Activated naive CD8-positive, alpha-beta T cell treated with anti-CD3 and anti-CD28 coated beads for 36 hours (primary cell): ENCODE results near the gene WWOX. TPM values are rescaled to one million over a fixed set of nuclear protein-coding genes. Genes with fewer than 3 reads are reported as not detected.
"Not testable (repeated sequence)": the region's sequence is repeated elsewhere in the genome, so short reads cannot be mapped to it uniquely, and the experiment has no call there.

Source experiments
- DNase-seq: peaks from one replicate; pipeline ENCODE4 v3.0.0; 2021
- H3K27ac Mint-ChIP-seq: one replicate; pipeline ENCODE4 v1.8.0; 2022; ENCODE audit warnings: mild to moderate bottlenecking, moderate library complexity, mixed read lengths
- H3K27me3 Mint-ChIP-seq: one replicate; pipeline ENCODE4 v1.8.0; 2022; ENCODE audit warnings: mild to moderate bottlenecking, mixed read lengths
- H3K36me3 Mint-ChIP-seq: one replicate; pipeline ENCODE4 v1.8.0; 2021; ENCODE audit warnings: mild to moderate bottlenecking, mixed read lengths
- H3K4me1 Mint-ChIP-seq: one replicate; pipeline ENCODE4 v1.8.0; 2021; ENCODE audit warnings: mixed read lengths
- H3K4me3 Mint-ChIP-seq: one replicate; pipeline ENCODE4 v1.8.0; 2022; ENCODE audit warnings: mild to moderate bottlenecking, moderate library complexity, mixed read lengths
- H3K9me3 Mint-ChIP-seq: one replicate; pipeline ENCODE4 v1.8.0; 2022; ENCODE audit warnings: mixed read lengths
- total RNA-seq, 2 experiments: library from RNA; stranded (reverse); gene quantifications; one replicate each; pipeline ENCODE4 v1.2.3, GENCODE V29; 2021

Gene WWOX
- total RNA-seq, 2 experiments from 2014 or later: 20.0 to 23.9 TPM

GRCh38 chr16:78579020-78579419 is 479.6 kb downstream of the WWOX start:
- no peak overlapping the region for H3K4me3 Mint-ChIP-seq
- no peak for DNase-seq
- H3K9me3 Mint-ChIP-seq: peaks cover 1% of the 10 kb centered on the region
- H3K36me3 Mint-ChIP-seq: peaks cover 13% of the 10 kb centered on the region
- H3K27me3 Mint-ChIP-seq: no peaks in the 10 kb centered on the region
- peaks cover 13% of the 10 kb centered on the region for H3K4me1 Mint-ChIP-seq
- H3K27ac Mint-ChIP-seq: no peak overlapping the region

- no peak overlapping the region for H3K27ac Mint-ChIP-seq
- DNase-seq: no peak
- H3K4me1 Mint-ChIP-seq: peaks cover 3% of the 10 kb centered on the region
- H3K36me3 Mint-ChIP-seq: peaks cover 11% of the 10 kb centered on the region
- H3K4me3 Mint-ChIP-seq: no peak overlapping the region
- no peaks in the 10 kb centered on the region for H3K27me3 Mint-ChIP-seq
- peaks cover 1% of the 10 kb centered on the region for H3K9me3 Mint-ChIP-seq
Measured at GRCh38 chr16:78583441-78583840, 484.0 kb downstream of the WWOX start.

- Mint-ChIP-seq H3K27ac (no peak overlapping the region), H3K36me3 (peaks cover 7% of the 10 kb centered on the region), H3K4me1 (peaks cover under 1% of the 10 kb centered on the region), H3K27me3 (no peaks in the 10 kb centered on the region), H3K4me3 (no peak overlapping the region), H3K9me3 (no peaks in the 10 kb centered on the region)
- no peak for DNase-seq
Measured at GRCh38 chr16:78584213-78584860, 484.9 kb downstream of the WWOX start.

GRCh38 chr16:78584991-78585390 is 485.5 kb downstream of the WWOX start:
- no peak overlapping the region for H3K4me3 Mint-ChIP-seq
- no peaks in the 10 kb centered on the region for H3K27me3 Mint-ChIP-seq
- H3K36me3 Mint-ChIP-seq: peaks cover 6% of the 10 kb centered on the region
- no peaks in the 10 kb centered on the region for H3K9me3 Mint-ChIP-seq
- DNase-seq: no peak
- no peak overlapping the region for H3K27ac Mint-ChIP-seq
- no peaks in the 10 kb centered on the region for H3K4me1 Mint-ChIP-seq

GRCh38 chr16:78589331-78589730 is 489.9 kb downstream of the WWOX start:
- no peak overlapping the region for H3K4me3 Mint-ChIP-seq
- H3K27ac Mint-ChIP-seq: no peak overlapping the region
- no peaks in the 10 kb centered on the region for H3K27me3 Mint-ChIP-seq
- DNase-seq: no peak
- H3K9me3 Mint-ChIP-seq: no peaks in the 10 kb centered on the region
- H3K4me1 Mint-ChIP-seq: no peaks in the 10 kb centered on the region
- H3K36me3 Mint-ChIP-seq: no peaks in the 10 kb centered on the region

- Mint-ChIP-seq H3K27ac (no peak overlapping the region), H3K4me3 (no peak overlapping the region), H3K4me1 (no peaks in the 10 kb centered on the region), H3K36me3 (no peaks in the 10 kb centered on the region), H3K9me3 (no peaks in the 10 kb centered on the region), H3K27me3 (no peaks in the 10 kb centered on the region)
- DNase-seq: no peak
Measured at GRCh38 chr16:78591682-78592103, 492.2 kb downstream of the WWOX start.

- Mint-ChIP-seq H3K36me3 (no peaks in the 10 kb centered on the region), H3K27me3 (no peaks in the 10 kb centered on the region), H3K27ac (no peak overlapping the region), H3K4me1 (no peaks in the 10 kb centered on the region), H3K4me3 (no peak overlapping the region), H3K9me3 (no peaks in the 10 kb centered on the region)
- DNase-seq: no peak
Measured at GRCh38 chr16:78592111-78592510, 492.7 kb downstream of the WWOX start.

- Mint-ChIP-seq H3K4me3 (no peak overlapping the region), H3K27me3 (no peaks in the 10 kb centered on the region), H3K4me1 (no peaks in the 10 kb centered on the region), H3K36me3 (no peaks in the 10 kb centered on the region), H3K27ac (no peak overlapping the region), H3K9me3 (no peaks in the 10 kb centered on the region)
- no peak for DNase-seq
Measured at GRCh38 chr16:78593352-78593751, 493.9 kb downstream of the WWOX start.

GRCh38 chr16:78594191-78594590 is 494.7 kb downstream of the WWOX start:
- Mint-ChIP-seq H3K27me3 (no peaks in the 10 kb centered on the region), H3K9me3 (no peaks in the 10 kb centered on the region), H3K4me1 (no peaks in the 10 kb centered on the region), H3K4me3 (no peak overlapping the region), H3K27ac (no peak overlapping the region), H3K36me3 (no peaks in the 10 kb centered on the region)
- no peak for DNase-seq

GRCh38 chr16:78596348-78596995 is 497.0 kb downstream of the WWOX start:
- Mint-ChIP-seq H3K27me3 (no peaks in the 10 kb centered on the region), H3K4me1 (no peaks in the 10 kb centered on the region), H3K36me3 (no peaks in the 10 kb centered on the region), H3K9me3 (no peaks in the 10 kb centered on the region), H3K27ac (no peak overlapping the region), H3K4me3 (no peak overlapping the region)
- no peak for DNase-seq

GRCh38 chr16:78596996-78597422 is 497.6 kb downstream of the WWOX start:
- Mint-ChIP-seq H3K4me1 (no peaks in the 10 kb centered on the region), H3K27ac (no peak overlapping the region), H3K9me3 (no peaks in the 10 kb centered on the region), H3K27me3 (no peaks in the 10 kb centered on the region), H3K36me3 (no peaks in the 10 kb centered on the region), H3K4me3 (no peak overlapping the region)
- no peak for DNase-seq

- Mint-ChIP-seq H3K4me3 (no peak overlapping the region), H3K27me3 (no peaks in the 10 kb centered on the region), H3K9me3 (no peaks in the 10 kb centered on the region), H3K36me3 (no peaks in the 10 kb centered on the region), H3K4me1 (no peaks in the 10 kb centered on the region), H3K27ac (no peak overlapping the region)
- DNase-seq: no peak
Measured at GRCh38 chr16:78597809-78598570, 498.5 kb downstream of the WWOX start.

GRCh38 chr16:78599271-78599670 is 499.8 kb downstream of the WWOX start:
- H3K4me3 Mint-ChIP-seq: no peak overlapping the region
- H3K27ac Mint-ChIP-seq: no peak overlapping the region
- no peaks in the 10 kb centered on the region for H3K9me3 Mint-ChIP-seq
- H3K36me3 Mint-ChIP-seq: no peaks in the 10 kb centered on the region
- no peaks in the 10 kb centered on the region for H3K4me1 Mint-ChIP-seq
- DNase-seq: no peak
- H3K27me3 Mint-ChIP-seq: no peaks in the 10 kb centered on the region

GRCh38 chr16:78604423-78605062 is 505.1 kb downstream of the WWOX start:
- not testable (repeated sequence) for H3K36me3 Mint-ChIP-seq, H3K27ac Mint-ChIP-seq, H3K27me3 Mint-ChIP-seq, H3K4me1 Mint-ChIP-seq, DNase-seq, H3K9me3 Mint-ChIP-seq, H3K4me3 Mint-ChIP-seq

GRCh38 chr16:78605548-78606101 is 506.2 kb downstream of the WWOX start:
- Mint-ChIP-seq H3K4me3 (no peak overlapping the region), H3K9me3 (no peaks in the 10 kb centered on the region), H3K4me1 (peaks cover 8% of the 10 kb centered on the region), H3K27ac (no peak overlapping the region), H3K27me3 (no peaks in the 10 kb centered on the region), H3K36me3 (no peaks in the 10 kb centered on the region)
- DNase-seq: no peak
